Stimulated activated CD8-positive, alpha-beta memory T cell treated with anti-CD3 and anti-CD28 coated beads, Interleukin-15, amount 100 ng/mL, for 4 hours (primary cell): ENCODE data around the gene ANKDD1A.

Experiments used
- DNase-seq, 2 donors: peaks; one replicate each; pipeline ENCODE4 v3.0.0-alpha.2; 2020; ENCODE audit warnings: low read depth in 2 of 2

ANKDD1A gene

DNA sequence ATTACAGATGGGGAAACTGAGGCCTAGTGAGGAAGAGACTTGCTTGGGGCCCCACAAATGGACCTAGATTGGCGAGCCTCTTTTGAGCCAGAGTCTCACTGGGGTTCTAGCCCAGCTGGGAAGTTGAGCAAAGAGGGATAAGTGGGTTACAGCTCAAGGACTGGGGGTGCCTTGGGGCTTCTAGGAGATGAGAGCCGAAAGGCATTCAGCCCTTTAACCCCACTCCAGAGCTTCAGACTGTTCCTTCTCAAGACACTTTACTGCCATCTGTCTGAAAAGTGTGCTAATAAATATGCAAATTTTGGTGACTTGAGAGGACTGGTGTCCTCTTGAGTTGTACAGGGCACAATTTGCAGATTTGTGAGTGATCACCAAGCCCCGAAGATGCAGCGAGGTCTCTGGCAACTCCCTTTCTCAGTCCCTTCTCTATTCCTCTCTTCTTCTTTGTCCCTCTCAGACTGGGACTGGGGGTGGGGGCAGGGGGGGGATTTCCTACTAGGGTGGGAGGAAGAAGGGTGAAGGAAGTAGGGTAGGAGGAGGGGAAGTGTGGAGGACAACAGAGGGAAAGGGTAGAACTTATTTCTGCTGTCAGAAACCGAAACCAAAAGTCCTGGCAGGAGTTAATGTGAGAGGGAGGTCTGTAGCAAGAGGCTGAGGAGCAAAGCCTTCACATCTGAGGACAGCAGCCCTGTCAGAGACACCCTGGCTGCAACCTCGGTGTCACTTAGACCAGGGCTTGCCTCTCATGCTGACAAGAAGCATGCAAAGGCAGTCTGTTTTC, 16.2 kb upstream of the ANKDD1A start:
- DNase-seq = no peak

DNA sequence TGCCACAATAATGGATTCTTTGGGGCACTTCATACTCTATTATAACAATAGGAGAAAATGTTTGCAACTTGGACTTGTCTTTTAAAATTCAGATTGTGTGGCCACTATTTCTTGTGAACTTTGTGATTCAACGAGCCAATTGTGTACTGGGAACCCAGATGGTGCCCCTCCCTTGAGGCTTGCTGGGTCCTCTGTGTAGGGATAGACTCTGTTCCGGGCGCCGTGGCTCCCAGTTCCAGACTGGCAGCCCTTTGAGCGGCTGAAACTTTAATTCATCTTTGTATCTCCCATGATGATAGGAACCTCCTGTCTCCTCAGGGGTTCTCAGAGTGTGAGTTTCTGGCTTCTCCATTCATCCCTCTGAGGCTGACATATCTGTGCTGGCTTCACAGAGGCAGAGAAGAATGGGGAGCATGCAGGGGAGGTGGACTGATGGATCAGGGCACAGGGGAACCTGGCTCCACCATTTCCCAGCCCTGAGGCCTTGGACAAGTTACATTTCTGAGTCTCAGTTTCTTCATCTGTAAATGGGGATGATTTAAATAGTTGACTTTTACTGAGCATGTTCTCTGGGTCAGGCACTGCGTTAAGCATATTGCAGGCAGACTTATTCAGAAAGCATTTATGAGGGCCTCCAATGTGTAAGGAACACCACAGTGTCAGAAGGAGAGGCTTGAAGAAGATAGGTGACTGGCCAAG, 15.2 kb upstream of the ANKDD1A start:
- no peak for DNase-seq

DNA sequence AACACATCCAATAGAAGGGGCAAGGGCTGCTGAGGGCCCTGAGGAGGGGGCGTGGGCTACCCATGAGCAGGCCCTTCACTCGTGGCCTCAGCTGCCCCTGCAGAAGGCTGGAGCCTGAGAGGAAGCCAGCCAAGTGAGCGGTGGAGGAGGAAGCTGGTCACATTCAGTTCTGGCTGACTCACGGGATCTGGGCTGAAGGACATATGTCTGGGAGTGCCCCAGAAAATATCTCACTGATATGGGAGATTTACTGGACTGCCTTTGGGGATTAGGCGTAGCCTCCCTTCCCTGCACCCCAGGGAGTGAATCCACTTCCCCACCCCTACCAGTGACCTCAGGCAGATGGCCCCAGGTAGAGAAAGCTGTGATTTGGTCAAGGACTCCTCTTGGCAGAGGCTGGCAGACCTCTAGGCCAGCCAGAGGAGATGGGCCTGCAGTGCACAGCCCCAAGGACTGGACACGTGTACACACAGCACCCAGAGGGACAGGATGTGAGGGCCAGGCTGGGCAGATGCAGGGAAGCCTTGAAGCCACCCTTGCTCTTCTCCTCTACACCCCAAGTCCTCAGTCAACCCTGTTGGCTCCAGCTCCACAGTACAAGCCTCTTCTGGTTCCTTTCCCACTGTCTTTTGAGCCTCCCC, 14.2 kb upstream of the ANKDD1A start:
- DNase-seq = no peak

DNA sequence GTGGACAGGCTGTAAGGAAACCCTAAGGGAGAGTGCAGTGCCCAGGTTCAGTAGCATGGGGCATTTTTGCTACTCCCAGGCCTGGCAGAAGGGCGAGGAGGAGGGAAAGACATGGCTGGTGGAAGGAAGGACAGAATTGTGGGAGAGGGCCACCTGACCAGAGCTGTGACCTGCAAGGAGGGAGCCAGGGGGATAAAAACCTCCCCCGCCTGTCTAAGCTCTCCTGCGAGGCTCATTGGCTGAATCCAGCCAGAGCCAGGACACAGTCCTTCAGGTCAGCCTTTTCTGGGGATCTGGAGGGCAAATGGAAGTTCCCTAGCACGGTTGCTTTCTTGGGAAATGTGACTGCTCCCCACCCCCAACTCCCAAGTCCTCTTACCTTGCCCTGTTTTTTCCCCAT, 13.3 kb upstream of the ANKDD1A start:
- no peak for DNase-seq

DNA sequence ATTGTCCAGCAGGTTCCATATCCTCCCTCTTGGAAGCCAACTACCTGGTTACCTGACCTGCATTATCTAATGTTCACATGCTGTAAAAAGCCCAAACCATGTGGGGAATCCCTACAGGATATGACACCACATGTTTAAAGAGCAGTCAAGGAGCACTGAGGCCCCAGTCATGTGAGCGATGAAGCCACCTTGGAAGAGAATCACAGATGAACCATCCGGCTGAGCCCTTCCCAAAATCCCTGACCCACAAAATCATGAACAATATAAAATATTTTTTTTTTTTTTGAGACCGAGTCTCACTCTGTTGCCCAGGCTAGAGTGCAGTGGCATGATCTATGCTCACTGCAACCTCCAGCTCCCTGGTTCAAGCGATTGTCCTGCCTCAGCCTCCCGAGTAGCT, 10.6 kb upstream of the ANKDD1A start:
- no peak for DNase-seq

DNA sequence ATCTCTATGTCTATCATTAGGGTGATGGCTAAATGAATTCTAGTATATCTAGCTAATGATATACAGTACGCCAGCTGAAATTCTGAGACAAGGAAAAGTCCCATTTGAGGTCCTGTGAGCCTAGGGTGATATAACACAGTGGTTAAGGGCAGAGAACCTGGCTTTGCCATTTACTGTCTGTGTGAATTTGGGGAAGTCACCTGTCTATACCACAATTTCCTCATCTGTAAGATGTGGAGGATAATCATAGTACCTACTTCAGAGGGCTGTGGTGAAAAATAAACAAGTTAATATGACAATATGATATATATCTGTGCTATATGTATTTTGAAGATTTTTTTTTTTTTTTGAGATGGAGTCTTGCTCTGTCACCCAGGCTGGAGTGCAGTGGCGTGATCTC, 9.8 kb upstream of the ANKDD1A start:
- DNase-seq = no peak

DNA sequence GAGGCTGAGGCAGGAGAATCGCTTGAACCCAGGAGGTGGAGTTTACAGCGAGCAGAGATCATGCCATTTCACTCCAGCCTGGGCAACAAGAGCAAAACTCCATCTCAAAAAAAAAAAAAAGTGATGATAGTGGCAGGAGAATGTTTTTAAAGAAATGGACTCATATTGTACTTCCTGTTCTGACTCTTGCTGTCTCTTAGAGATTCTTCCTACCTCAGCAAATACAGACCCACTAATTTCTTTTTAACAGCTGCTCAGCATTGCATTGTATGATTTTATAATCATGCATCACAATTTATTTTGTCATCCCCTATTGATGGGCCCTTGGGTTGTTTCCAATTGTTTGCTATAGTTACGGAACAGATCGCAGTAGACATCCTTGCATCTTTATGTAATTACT, 8.8 kb upstream of the ANKDD1A start:
- no peak for DNase-seq

DNA sequence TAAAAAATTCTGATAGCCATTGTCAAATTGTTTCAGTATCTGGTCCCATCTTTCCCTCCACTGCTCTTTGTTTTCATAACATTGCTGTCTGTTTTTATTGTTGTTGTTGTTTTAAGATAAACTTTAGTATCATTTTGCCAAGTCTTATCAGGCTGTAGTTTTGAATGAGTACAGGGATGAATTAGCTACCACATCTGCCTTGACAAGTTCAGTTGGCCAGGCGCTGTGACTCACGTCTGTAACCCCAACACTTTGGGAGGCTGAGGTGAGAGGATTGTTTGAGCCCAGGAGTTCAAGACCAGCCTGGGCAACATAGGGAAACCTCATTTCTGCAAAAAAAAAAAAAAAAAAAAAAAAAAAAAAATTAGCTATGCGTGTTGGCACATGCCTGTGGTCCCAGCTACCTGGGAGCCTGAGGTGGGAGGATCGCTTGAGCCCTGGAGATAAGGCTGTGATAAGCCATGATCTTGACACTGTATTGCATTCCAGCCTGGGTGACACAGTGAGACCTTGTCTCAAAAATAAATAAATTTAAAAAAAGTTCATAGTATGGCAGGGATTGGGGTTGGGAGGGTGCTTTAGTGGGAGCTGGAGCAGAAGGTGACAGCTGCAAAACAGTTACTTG, 8.3 kb upstream of the ANKDD1A start:
- no peak for DNase-seq

DNA sequence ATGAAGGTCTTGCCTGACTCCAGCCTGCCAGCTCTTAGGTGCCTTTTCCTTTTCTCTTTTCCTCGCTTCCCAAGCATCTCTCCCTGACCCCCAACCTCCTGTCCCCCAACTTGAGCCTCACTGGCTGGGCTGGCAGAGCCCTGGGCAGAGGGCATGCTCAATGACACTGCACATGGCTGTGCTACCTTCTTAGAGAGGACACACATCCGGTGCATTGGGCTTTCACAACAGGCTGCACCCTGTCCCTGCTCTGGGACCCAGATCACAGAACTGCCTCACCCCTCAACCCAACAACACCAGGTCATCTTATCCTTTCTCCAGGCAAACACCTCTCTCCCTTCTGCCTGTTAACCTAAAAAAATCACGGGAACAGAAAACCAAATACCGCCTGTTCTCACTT, 7.5 kb upstream of the ANKDD1A start:
- DNase-seq = no peak

DNA sequence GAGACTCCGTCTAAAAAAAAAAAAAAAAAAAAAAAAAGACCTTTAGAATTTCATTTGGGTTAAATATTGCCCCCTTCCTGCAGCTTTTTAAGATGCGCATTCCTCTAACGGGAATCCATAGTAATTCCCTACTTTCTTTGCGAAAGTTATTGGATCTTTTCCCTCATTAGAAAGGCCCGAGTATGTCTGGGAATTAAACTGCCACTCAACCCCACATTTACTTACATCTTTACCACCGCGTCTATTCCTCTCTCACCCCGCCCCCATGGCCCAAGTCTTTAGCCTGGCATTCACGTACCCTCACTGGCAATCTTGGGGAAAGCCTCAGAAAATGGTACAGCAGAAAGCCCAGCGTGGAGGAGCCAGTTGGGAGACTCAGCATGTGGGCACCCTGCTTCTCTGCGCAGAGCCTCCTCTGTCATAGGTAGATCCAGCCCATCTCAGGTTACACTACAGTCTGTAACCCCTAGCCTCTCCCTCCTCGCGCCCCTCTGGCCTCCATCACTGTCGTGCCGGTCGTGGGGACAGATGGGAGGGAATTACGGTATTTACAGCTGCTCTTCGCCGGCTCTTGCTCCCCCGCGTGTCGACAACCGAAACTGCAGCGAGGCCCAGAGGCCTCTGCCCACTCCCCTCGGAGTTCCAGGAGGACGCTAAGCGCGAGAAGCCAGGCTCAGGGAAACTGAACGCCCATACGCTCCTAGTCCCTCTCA, 6.4 kb upstream of the ANKDD1A start:
- DNase-seq = peak in 1 of 2 donors; percentile 45

DNA sequence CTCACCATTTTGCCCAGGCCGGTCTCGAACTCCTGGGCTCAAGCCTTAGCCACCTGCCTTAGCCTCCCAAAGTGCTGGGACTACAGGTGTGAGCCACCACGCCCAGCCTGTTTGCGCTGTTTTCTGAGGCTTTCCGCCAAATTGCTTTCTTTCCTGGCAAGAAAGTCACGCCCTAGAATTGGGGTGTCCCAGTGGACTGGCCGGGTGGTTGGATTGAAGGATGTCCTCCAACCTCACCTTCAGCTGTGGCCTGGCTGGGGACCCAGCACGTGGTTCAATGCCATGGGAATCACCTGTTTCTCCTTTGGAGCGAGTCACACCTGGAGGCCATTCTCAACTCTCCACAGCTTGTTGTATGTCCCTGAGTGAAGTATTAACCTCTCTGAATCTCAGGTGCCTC, 5.8 kb upstream of the ANKDD1A start:
- DNase-seq = no peak

DNA sequence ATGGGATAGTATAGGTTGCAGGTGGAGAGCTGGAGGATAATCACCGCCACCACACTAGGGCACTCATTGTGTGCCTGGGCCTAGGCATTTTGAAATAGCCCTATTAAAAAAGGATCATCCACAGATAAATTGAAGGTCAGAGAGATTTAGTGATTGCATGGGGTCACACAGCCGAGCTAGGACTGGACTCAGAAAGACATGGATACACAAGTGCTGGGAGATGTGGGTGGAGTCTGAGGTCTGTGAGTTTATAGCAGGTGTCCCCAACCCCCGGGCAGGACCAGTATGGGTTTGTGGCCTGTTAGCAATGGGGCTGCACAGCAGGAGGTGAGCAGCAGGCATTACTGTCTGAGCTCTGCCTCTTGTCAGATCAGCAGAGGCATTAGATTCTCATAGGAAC, 5.3 kb upstream of the ANKDD1A start:
- no peak for DNase-seq

DNA sequence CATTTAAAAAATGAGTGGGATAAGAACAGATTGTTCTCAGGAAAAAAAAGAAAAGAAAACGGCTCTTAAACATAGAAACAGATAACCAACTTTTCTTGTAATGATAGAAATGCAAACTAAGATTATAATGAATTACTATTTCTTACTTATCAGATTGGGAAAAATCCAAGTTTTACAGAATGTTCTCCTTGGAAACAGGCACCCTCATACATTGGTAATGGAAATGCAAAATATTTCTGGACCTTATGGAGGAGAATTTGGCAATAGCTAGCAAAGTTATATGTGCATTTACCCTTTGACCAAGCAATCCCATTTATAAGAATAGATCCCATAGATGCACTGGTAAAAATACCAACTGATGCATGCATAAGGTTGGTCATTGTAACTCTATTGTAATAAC, 3.7 kb upstream of the ANKDD1A start:
- DNase-seq = no peak

DNA sequence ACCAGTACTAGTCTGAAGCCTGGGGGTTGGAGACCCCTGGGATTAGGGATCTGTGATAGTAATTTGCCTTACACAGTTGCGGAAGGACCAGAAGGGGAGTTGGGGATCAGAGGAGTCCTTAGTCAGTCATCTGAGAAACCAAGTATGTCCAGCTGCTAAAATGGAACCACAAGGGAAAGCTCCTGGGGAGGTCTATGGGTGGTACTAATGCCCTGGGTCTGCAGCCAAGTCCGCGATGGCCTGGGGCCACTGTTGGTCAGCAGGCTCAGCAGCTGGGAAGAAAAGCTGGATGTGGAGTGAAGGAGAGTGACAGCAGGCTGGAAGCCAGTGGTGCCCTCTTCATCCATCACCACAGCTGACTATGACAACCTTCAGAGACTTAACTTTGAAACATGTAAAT, 2.2 kb upstream of the ANKDD1A start:
- DNase-seq = no peak

DNA sequence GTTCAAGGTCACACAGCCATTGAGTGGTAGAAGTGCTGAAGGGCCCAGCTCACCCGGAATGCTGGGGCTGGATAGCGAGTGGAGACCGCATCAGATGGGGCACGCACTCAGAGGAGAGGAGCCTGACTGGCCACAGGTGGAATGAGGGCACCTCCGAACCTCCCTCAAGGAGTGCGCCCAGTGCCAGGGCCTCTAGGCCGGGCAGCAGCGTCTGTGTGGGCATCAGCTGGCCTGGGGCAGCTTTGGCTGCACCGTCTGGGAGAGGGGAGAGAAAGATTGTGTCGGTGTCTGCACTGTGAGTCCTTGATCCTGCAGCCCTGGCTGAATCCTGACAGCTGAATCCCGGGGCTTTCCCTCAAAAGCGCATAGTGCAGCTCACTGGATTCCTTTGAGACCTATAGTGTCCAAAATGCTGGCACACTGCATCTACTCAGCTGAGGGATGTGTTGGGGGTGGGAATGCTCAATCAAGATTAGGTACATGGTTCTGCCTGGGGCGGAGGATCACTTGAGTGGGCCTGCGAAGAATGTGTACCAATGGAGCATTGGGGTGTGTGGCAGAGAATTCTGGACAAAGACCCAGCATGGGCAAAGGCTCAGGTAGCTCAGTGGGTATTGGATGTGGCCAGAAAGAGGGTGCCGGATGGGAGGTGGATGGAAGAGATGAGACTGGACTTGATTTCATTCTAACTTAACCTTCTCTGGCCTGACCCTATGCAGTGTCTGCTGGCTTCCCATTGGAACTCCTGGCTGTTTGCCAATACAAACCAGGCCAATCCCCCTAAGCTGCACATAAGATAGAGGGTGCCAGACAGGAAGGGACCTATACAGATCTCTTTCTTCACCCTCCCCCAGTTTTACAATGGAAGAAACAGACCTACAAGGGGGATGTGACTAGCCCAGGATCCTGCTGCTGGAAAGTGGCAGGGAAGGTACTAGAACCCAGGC, 950 bp downstream of the ANKDD1A start:
- no peak for DNase-seq

DNA sequence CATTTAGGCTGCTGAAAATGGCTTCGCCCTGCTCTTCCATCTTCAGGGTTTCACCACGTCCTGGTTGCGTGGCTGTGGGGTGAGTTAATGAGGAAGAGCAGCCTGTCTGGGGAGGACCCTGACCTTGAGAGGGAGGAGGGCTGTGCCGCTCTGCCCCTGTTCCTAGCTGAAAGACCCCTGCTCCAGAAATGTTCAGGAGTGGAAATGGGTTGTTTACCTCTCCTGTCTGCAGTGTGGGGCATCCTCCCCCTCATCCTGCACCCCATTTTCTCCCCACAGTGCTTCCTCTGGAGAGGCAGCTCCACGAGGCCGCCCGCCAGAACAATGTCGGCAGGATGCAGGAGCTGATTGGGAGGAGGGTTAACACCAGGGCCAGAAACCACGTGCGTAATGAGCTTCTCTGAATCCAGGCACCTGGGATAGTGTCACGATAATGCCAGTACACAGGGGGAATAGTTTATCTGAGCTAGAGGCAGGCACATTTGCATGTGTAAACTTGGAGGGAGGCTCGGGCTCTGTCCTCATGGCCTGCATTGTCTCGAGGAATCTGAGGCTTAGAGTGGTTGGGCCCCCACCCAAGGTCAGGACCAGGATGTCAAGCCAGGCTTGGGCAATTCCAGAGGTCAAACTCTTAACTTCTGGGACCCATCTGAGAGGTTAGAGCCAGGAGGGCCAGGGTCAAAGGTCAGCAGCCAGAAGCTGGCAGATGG, 4.0 kb downstream of the ANKDD1A start:
- no peak for DNase-seq

DNA sequence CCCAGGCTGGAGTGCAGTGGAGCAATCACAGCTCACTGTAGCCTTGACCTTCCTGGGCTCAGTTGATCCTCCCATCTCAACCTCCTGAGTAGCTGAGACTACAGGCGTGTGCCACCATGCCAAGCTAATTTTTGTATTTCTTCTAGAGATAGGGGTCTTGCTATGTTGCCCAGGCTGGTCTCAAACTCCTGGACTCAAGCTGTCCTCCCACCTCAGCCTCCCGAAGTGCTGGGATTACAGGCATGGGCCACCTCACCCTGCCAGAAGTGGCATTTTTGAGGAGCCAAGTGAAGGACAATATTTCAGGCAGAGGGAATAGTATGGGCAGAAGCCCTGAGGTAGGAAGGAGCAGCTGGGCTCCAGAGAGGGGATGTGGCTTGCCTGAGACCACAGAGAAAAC, 4.7 kb downstream of the ANKDD1A start:
- DNase-seq = no peak

DNA sequence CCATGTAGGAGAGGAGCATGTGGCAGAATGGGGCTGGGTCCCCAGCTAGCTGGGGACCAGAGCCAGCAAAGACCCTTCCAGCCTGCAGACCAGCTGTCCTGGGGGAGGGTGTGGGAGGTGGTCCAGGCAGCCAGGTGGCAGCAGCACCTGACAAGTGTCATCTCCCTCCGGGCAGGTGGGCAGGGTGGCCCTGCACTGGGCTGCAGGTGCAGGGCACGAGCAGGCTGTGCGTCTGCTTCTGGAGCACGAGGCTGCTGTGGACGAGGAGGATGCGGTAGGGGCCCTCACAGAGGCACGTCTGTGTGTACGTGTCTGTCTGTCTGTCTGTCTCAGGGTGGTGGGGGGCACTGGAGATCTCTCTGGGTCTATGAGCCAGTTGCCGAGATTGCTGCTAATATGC, 5.5 kb downstream of the ANKDD1A start:
- DNase-seq = no peak

DNA sequence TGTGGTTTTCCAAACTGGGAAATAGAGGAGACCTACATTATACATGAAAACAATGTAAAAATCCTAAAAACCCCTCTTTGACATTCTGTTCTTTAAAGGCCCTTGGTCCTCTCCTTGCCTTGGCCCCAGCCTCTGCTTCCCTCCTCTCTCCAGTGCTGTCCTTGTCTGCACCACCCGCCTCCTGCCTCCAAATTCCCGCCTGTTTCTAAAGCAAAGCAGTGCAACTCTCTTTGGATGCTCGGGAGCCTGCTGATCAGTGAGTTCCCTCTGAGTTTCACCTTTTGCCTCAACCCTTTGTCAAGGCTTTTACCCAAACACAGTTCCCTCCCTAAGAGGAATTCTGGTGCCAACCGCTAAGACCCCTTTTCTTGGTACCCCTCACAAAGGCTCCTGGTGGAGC, 8.0 kb downstream of the ANKDD1A start:
- no peak for DNase-seq

DNA sequence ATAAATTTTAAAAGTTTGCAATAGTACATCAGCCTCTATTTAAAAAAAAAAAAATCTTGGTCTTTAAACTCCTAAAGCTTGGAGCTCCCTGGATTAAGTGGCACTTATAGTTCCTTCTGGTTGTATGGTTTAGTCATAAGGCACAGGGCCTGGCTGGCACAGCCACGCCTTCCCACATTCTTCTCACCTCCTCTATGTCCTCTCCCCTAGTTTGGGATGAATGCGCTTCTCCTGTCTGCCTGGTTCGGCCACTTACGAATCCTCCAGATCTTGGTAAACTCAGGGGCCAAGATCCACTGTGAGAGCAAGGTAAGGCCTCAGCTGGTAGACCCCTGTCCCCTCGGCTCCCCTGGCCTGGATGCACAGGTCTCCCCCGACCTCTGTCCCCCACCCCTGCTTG, 10.0 kb downstream of the ANKDD1A start:
- DNase-seq = no peak
